HCT116 (cell line): ENCODE results near the gene CRISPLD2. TPM values are rescaled to one million over a fixed set of nuclear protein-coding genes. Genes with fewer than 3 reads are reported as not detected.

Experiments used
- ATAC-seq: fragments of 200-7000 bp; cut with Tn5 transposase; 2 replicates; pipeline ENCODE4 v1.9.1; 2020; ENCODE audit warnings: mild to moderate bottlenecking, moderate library complexity
- BruUV-seq: library from RNA; stranded (reverse); fragments of 400-500 nt; replicated peaks from 2 replicates; lab custom pipeline; 2021; lab: Mats Ljungman, UMichigan
- CTCF ChIA-PET: fragments of 300-600 bp; sonication (Branson Sonifier 250); formaldehyde crosslinking; loops from one replicate; lab custom pipeline; 2021; ENCODE audit warnings: antibody characterized with exemption; lab: Charles Lee
- POLR2A ChIA-PET: fragments of 300-600, 350-600 bp; sonication (Branson Sonifier 250); formaldehyde crosslinking; loops from one replicate; lab custom pipeline; 2021; ENCODE audit warnings: antibody characterized with exemption; lab: Charles Lee
- RAD21 ChIA-PET, 2 experiments: fragments of 300-600 bp; sonication (Branson Sonifier 250); formaldehyde crosslinking; loops; one replicate each; lab custom pipeline; 2023; ENCODE audit warnings: low total read pairs in 2 of 2; ENCODE audit not compliant: uncharacterized antibody in 2 of 2, unreplicated experiment in 2 of 2, low non-redundant PET in 1 of 2; lab: Charles Lee
- DNase-seq: peaks from one replicate; pipeline ENCODE4 v3.0.0-alpha.2; 2010; ENCODE audit warnings: low read depth, low spot score
- H2AFZ ChIP-seq: fragments of 200-600 bp; shearing (Covaris generic), sonication (generic); 2 replicates; pipeline ENCODE4 v1.6.1; 2017; ENCODE audit warnings: low read depth, mixed run types, mixed read lengths, antibody characterized with exemption, low read length; ENCODE audit not compliant: poor library complexity, severe bottlenecking
- H3K27ac ChIP-seq: 2 replicates; pipeline ENCODE4 v1.5.1; 2012; ENCODE audit warnings: low read depth, low read length
- H3K27me3 ChIP-seq: fragments of 200-600 bp; sonication (generic); 2 replicates; pipeline ENCODE4 v1.6.1; 2016; ENCODE audit warnings: mixed run types, low read length, mixed read lengths; ENCODE audit not compliant: insufficient read depth
- H3K36me3 ChIP-seq, 2 experiments: fragments of 200-500 bp in 1 of 2; fragments of 200-600 bp in 1 of 2; sonication (Bioruptor generic) in 1 of 2; sonication (generic) in 1 of 2; 2 replicates each; pipeline versions ENCODE4 v1.5.1 to v1.6.1; 2014 to 2016; ENCODE audit warnings: low read length in 2 of 2, inconsistent platforms in 1 of 2, mixed read lengths in 1 of 2, mixed run types in 1 of 2; ENCODE audit not compliant: insufficient read depth in 2 of 2, control insufficient read depth in 1 of 2
- H3K4me1 ChIP-seq, 2 experiments: fragments of 200-600 bp in 1 of 2; sonication (generic) in 1 of 2; 2 replicates each; pipeline versions ENCODE4 v1.5.1 to v1.6.1; 2012 to 2017; ENCODE audit warnings: low read length in 2 of 2, inconsistent platforms in 1 of 2, mild to moderate bottlenecking in 1 of 2, mixed read lengths in 1 of 2, mixed run types in 1 of 2, moderate library complexity in 1 of 2; ENCODE audit not compliant: insufficient read depth in 2 of 2, control insufficient read depth in 1 of 2
- H3K4me2 ChIP-seq: fragments of 200-600 bp; sonication (generic); 2 replicates; pipeline ENCODE4 v1.6.1; 2017; ENCODE audit warnings: mixed run types, low read length, mixed read lengths
- H3K4me3 ChIP-seq, 2 experiments: fragments of 200-600 bp in 1 of 2; sonication (generic) in 1 of 2; replicated peaks in 1 of 2; 2 replicates each; pipeline ENCODE4 v1.5.1; 2011 to 2016; ENCODE audit warnings: low read length in 2 of 2, control low read depth in 1 of 2, low read depth in 1 of 2, mild to moderate bottlenecking in 1 of 2, mixed read lengths in 1 of 2, mixed run types in 1 of 2
- H3K79me2 ChIP-seq: fragments of 200-600 bp; sonication (generic); 2 replicates; pipeline ENCODE4 v1.6.1; 2017; ENCODE audit warnings: mild to moderate bottlenecking, mixed run types, low read length, moderate library complexity, mixed read lengths; ENCODE audit not compliant: insufficient read depth
- H3K9ac ChIP-seq: fragments of 200-600 bp; sonication (generic); 2 replicates; pipeline ENCODE4 v1.6.1; 2016; ENCODE audit warnings: low read length, mixed read lengths
- H3K9me2 ChIP-seq: fragments of 200-600 bp; sonication (generic), shearing (Covaris generic); 2 replicates; pipeline ENCODE4 v1.6.1; 2017; ENCODE audit warnings: mixed run types, mild to moderate bottlenecking, moderate library complexity; ENCODE audit not compliant: insufficient read depth
- H3K9me3 ChIP-seq, 2 experiments: fragments of 200-500 bp in 1 of 2; fragments of 200-600 bp in 1 of 2; sonication (Bioruptor generic) in 1 of 2; sonication (generic) in 1 of 2; 2 replicates each; pipeline ENCODE4 v1.6.1; 2014 to 2017; ENCODE audit warnings: low read length in 2 of 2, mixed read lengths in 2 of 2, inconsistent platforms in 1 of 2, low read depth in 1 of 2, mild to moderate bottlenecking in 1 of 2, mixed run types in 1 of 2, moderate library complexity in 1 of 2; ENCODE audit not compliant: control insufficient read depth in 1 of 2, insufficient read depth in 1 of 2
- H4K20me1 ChIP-seq: fragments of 200-600 bp; sonication (generic), shearing (Covaris generic); 2 replicates; pipeline ENCODE4 v1.6.1; 2017; ENCODE audit warnings: mixed run types, mild to moderate bottlenecking, moderate library complexity; ENCODE audit not compliant: insufficient read depth
- ELF1 ChIP-seq: IDR thresholded peaks from 2 replicates; pipeline ENCODE4 v1.6.1; 2012; ENCODE audit warnings: low read depth, borderline replicate concordance
- FOSL1 ChIP-seq: IDR thresholded peaks from 2 replicates; pipeline ENCODE4 v1.6.1; 2012; ENCODE audit warnings: low read depth
- RAD21 ChIP-seq: IDR thresholded peaks from 2 replicates; pipeline ENCODE4 v1.6.1; 2012; ENCODE audit warnings: low read depth, mild to moderate bottlenecking
- SP1 ChIP-seq: IDR thresholded peaks from 2 replicates; pipeline ENCODE4 v1.6.1; 2012; ENCODE audit warnings: low read depth
- TCF7L2 ChIP-seq: IDR thresholded peaks from 2 replicates; pipeline ENCODE4 v1.7.0; 2011; ENCODE audit warnings: borderline replicate concordance, inconsistent platforms; ENCODE audit not compliant: insufficient read depth, insufficient read length; ENCODE audit errors: extremely low read depth
- YY1 ChIP-seq: IDR thresholded peaks from 2 replicates; pipeline ENCODE4 v1.6.1; 2011; ENCODE audit warnings: low read length, low read depth, moderate library complexity, mild to moderate bottlenecking; ENCODE audit not compliant: insufficient replicate concordance; ENCODE audit errors: extremely low read depth
- intact Hi-C: fragments of 100-400 bp; cut with micrococcal nuclease; formaldehyde crosslinking; loops from 2 replicates; pipeline ENCODE4 v1.10.0; 2022
- total RNA-seq: library from RNA; stranded (reverse); gene quantifications from one replicate; pipeline ENCODE4 v1.2.1, GENCODE V29; 2021; ENCODE audit not compliant: unreplicated experiment
- TF ChIP-seq, protein P1 (sequence below): IDR thresholded peaks from 2 replicates; pipeline ENCODE4 v1.6.1; 2012
- TF ChIP-seq, protein P2 (sequence below), 3 experiments: fragments of 200-600 bp in 1 of 3; sonication (generic) in 1 of 3; IDR thresholded peaks in 2 of 3; conservative IDR thresholded peaks in 1 of 3; 2 replicates each; pipeline ENCODE4 v1.5.1; 2012 to 2017; ENCODE audit warnings: low read depth in 2 of 3, low read length in 2 of 3, antibody characterized with exemption in 1 of 3, borderline replicate concordance in 1 of 3, control low read depth in 1 of 3, mild to moderate bottlenecking in 1 of 3, mixed read lengths in 1 of 3, mixed run types in 1 of 3, moderate library complexity in 1 of 3; ENCODE audit not compliant: insufficient read depth in 1 of 3

CRISPLD2 gene
- total RNA-seq, 1 experiment from 2014 or later = 4.6 TPM

DNA sequence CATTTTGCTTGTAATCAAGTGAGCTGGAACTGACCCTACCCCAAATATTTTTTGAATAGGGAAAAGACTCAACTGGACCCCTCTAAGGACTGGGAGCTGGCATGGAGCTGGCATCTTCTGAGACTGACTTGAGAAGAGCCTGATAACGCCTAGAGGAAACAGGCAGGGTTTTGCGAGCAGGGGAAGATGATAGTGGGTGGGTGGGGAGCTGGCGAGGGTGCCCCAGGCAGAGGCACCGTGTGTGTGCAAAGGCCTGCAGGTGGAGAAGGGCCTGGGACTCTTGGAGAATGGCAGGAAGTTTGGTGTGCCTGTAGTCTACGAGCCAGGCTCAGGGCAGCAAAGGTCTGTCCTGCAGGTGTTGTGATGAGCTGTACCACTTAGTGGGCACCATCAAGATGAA is 4.1 kb downstream of the CRISPLD2 start:
- no peak for DNase-seq
- no peaks in the 10 kb centered on the region for H3K36me3 ChIP-seq
- CTCF ChIA-PET = no interaction called here
- RAD21 ChIA-PET = no interaction called here
- H3K4me3 ChIP-seq = no peak overlapping the region
- H3K9me3 ChIP-seq = no peaks in the 10 kb centered on the region
- no peaks in the 10 kb centered on the region for H3K9me2 ChIP-seq
- H3K27me3 ChIP-seq = no peaks in the 10 kb centered on the region
- ATAC-seq = no peak
- H4K20me1 ChIP-seq = no peaks in the 10 kb centered on the region
- no peak for TF ChIP-seq SP1
- TF ChIP-seq, protein P1, sequence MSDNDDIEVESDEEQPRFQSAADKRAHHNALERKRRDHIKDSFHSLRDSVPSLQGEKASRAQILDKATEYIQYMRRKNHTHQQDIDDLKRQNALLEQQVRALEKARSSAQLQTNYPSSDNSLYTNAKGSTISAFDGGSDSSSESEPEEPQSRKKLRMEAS = no peak
- TF ChIP-seq TCF7L2 = no peak
- no peak for TF ChIP-seq RAD21
- TF ChIP-seq YY1 = no peak
- TF ChIP-seq, protein P2, sequence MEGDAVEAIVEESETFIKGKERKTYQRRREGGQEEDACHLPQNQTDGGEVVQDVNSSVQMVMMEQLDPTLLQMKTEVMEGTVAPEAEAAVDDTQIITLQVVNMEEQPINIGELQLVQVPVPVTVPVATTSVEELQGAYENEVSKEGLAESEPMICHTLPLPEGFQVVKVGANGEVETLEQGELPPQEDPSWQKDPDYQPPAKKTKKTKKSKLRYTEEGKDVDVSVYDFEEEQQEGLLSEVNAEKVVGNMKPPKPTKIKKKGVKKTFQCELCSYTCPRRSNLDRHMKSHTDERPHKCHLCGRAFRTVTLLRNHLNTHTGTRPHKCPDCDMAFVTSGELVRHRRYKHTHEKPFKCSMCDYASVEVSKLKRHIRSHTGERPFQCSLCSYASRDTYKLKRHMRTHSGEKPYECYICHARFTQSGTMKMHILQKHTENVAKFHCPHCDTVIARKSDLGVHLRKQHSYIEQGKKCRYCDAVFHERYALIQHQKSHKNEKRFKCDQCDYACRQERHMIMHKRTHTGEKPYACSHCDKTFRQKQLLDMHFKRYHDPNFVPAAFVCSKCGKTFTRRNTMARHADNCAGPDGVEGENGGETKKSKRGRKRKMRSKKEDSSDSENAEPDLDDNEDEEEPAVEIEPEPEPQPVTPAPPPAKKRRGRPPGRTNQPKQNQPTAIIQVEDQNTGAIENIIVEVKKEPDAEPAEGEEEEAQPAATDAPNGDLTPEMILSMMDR (IDR thresholded peaks at IDR 0.05 in 2 of 3, conservative IDR thresholded peaks at IDR 0.05 in 1 of 3; ENCODE audit: borderline replicate concordance in 1 of 3, insufficient read depth in 1 of 3, low read depth in 2 of 3, low read length in 2 of 3) = no peak
- TF ChIP-seq ELF1 = no peak
- TF ChIP-seq FOSL1 = no peak
- intact Hi-C loops = no loop called here
- H3K27ac ChIP-seq = no peak overlapping the region
- H3K79me2 ChIP-seq = no peaks in the 10 kb centered on the region
- BruUV-seq = no TSS peak
- no peak overlapping the region for H3K4me2 ChIP-seq
- peaks cover 7 to 15% of the 10 kb centered on the region in 2 experiments for H3K4me1 ChIP-seq
- no peak overlapping the region for H2AFZ ChIP-seq
- POLR2A ChIA-PET = no interaction called here
- no peak overlapping the region for H3K9ac ChIP-seq
